ENCODE measurements around the gene MYLK4. TPM values are rescaled to one million over a fixed set of nuclear protein-coding genes. Genes with fewer than 3 reads are reported as not detected.

The MYLK4 gene
- total RNA-seq, 4 donors from 2014 or later, result 0.42 to 0.98 (median 0.52) TPM

DNA sequence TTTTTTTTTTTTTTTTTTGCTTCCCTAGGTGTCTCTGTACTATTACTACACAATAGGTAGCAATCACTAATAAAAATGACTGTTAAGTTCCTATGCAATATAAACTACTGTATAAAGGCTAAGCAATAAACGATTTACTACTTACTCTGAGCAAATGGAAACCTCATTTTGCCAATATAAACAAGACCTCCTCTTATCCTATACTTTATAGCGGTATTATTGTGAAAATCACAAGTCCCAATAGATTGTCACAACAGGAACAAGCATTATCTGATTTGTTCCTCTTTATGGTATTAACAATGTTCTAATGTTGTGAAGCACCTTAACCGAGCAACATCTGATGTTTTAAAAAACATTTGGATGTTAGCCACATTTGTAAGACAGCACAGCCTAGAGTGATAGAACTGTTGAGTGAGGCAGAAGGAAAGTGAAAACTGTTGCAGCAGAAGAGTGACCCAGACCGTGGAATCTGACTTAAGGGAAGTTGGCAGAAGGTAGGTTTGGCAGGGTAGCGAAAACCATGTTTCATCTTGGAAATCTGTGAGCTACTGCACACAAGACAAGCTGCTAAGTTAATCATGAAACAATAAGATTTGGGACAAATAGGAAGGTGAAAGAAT, 94.2 kb downstream of the MYLK4 start:
- Histone ChIP-seq H3K4me1 (no peaks in the 10 kb centered on the region), H3K9me3 (peaks cover 0 to 7% (median 0%) of the 10 kb centered on the region in 4 donors), H3K4me3 (no peak overlapping the region), H3K27ac (no peak overlapping the region), H3K36me3 (no peaks in the 10 kb centered on the region), H3K27me3 (no peaks in the 10 kb centered on the region)
- TF ChIP-seq, protein P1, sequence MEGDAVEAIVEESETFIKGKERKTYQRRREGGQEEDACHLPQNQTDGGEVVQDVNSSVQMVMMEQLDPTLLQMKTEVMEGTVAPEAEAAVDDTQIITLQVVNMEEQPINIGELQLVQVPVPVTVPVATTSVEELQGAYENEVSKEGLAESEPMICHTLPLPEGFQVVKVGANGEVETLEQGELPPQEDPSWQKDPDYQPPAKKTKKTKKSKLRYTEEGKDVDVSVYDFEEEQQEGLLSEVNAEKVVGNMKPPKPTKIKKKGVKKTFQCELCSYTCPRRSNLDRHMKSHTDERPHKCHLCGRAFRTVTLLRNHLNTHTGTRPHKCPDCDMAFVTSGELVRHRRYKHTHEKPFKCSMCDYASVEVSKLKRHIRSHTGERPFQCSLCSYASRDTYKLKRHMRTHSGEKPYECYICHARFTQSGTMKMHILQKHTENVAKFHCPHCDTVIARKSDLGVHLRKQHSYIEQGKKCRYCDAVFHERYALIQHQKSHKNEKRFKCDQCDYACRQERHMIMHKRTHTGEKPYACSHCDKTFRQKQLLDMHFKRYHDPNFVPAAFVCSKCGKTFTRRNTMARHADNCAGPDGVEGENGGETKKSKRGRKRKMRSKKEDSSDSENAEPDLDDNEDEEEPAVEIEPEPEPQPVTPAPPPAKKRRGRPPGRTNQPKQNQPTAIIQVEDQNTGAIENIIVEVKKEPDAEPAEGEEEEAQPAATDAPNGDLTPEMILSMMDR (IDR thresholded peaks at IDR 0.05), result no peak
- TF ChIP-seq EP300 (IDR thresholded peaks at IDR 0.05) (no peak), POLR2A (IDR thresholded peaks at IDR 0.05) (no peak)
- no peak for DNase-seq (ENCODE audit: low spot score in 2 of 2)
- WGBS, 2 donors, result 49 to 52% methylated on average over 5 of the region's 5 CpGs

DNA sequence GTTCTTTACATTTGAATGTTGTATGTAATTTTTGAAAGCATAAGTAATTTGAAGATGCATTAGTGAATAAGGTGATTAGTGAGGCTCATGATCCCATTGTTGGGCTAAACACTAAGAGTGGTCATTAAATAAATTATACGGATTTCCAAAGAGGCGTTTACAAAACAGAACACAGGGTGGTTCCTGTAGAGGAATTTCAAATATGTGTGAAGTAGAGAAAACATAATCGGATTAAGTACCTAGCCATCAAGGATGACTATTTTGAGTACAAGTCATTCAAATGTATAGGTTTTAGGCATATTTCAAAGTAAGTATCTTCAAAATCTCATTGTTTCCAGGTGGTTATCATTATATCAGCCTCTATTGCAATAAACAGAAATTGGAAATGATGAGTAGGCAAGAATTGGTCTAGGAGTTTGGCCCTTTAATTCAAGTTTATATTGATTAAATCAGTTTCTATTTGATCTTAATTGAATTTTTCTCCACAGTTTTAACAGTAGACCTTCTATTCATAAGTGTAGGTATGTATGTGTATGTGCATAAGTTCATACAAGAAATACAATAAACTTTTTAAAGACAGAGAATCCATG, 94.8 kb downstream of the MYLK4 start:
- TF ChIP-seq, protein P1 (IDR thresholded peaks at IDR 0.05), result no peak
- TF ChIP-seq EP300 (IDR thresholded peaks at IDR 0.05) (no peak), POLR2A (IDR thresholded peaks at IDR 0.05) (no peak)
- Histone ChIP-seq H3K4me1 (no peaks in the 10 kb centered on the region), H3K27me3 (no peaks in the 10 kb centered on the region), H3K36me3 (no peaks in the 10 kb centered on the region), H3K9me3 (peaks cover 0 to 7% (median 0%) of the 10 kb centered on the region in 4 donors), H3K27ac (no peak overlapping the region), H3K4me3 (no peak overlapping the region)
- no peak for DNase-seq (ENCODE audit: low spot score in 2 of 2)
- WGBS, 2 donors, result 58 to 65% methylated on average over 3 of the region's 3 CpGs

DNA sequence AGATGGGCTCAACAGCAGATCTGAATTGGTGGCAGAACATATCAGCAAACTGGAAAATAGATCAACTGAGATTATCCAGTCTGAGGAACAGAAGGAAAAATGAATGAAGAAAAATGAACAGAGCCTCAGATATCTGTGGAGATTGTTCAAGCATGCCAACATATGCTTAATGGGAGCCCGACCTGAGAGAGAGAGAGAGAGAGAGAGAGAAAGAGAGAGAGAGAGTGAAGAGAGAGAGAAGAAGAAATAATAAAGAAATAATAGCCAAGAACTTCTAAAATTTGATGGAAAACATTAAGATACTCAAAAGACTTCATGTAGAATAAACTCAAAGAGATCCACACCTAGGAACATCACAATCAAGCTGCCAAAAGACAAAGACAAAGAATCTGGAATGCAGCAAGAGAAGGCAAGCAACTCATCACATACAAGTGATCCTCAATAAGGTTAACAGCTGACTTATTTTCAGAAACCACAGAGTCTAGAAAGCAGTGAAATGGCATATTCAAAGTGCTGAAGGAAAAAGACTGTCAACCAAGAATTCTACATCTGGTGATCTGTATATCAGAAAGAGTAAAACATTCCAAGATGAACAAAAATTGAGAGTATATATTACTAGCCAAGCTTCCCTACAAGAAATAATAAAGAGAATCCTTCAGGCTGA, 97.2 kb downstream of the MYLK4 start:
- DNase-seq (ENCODE audit: low spot score in 2 of 2), result no peak
- Histone ChIP-seq H3K27ac (no peak overlapping the region), H3K4me3 (no peak overlapping the region), H3K4me1 (no peaks in the 10 kb centered on the region), H3K27me3 (no peaks in the 10 kb centered on the region), H3K36me3 (no peaks in the 10 kb centered on the region), H3K9me3 (peaks cover 0 to 7% (median 0%) of the 10 kb centered on the region in 4 donors)
- 85 to 89% methylated on average over 1 of the region's 1 CpG for WGBS, 2 donors
- TF ChIP-seq POLR2A (IDR thresholded peaks at IDR 0.05) (no peak), EP300 (IDR thresholded peaks at IDR 0.05) (no peak)
- TF ChIP-seq, protein P1 (IDR thresholded peaks at IDR 0.05), result no peak

DNA sequence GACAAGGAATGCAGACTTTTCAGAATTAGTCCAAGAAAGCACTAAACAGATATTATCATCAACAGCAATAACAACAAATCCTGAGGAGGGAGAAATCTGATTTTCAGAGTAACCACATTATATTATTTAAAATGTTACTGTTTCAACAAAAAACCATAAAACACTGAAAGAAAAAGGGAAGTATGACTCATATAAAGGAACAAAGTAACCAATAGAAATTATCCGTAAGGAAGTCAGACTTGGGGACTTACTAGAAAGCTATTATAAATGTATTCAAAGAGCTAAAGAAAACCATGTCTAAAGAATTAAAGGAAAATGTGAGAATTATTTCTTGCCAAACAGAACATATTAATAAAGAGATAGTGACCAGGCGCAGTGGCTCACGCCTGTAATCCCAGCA, 98.1 kb downstream of the MYLK4 start:
- TF ChIP-seq, protein P1 (IDR thresholded peaks at IDR 0.05), result no peak
- TF ChIP-seq EP300 (IDR thresholded peaks at IDR 0.05), result no peak
- no peak for TF ChIP-seq POLR2A (IDR thresholded peaks at IDR 0.05)
- no peak overlapping the region for H3K4me3 ChIP-seq
- DNase-seq (ENCODE audit: low spot score in 2 of 2), result no peak
- no peaks in the 10 kb centered on the region for H3K36me3 ChIP-seq
- H3K27me3 ChIP-seq, result no peaks in the 10 kb centered on the region
- H3K4me1 ChIP-seq, result no peaks in the 10 kb centered on the region
- no peak overlapping the region for H3K27ac ChIP-seq
- H3K9me3 ChIP-seq, result peaks cover 0 to 7% (median 0%) of the 10 kb centered on the region in 4 donors
- WGBS, 2 donors, result 47 to 66% methylated on average over 3 of the region's 3 CpGs

DNA sequence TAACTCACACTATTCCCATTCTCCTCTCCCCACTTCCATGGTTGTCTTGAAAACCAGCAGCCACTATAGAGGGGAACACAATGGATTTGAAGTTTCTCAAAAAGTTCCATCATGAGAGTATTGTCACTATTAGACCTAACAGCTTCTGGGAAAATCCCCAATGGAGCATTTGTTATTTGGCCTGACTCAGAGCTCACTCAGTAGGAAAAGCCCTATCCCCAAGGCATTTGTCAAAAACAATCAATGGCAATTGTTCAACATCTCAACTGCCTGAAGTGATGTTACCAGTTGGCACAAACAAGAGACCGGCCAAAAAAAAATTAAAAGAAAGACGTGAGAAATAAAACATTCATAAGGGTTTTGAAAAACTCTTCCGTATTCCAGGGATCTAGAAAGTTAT, 98.8 kb downstream of the MYLK4 start:
- Histone ChIP-seq H3K27ac (no peak overlapping the region), H3K4me3 (no peak overlapping the region), H3K4me1 (no peaks in the 10 kb centered on the region), H3K9me3 (peaks cover 0 to 7% (median 0%) of the 10 kb centered on the region in 4 donors), H3K36me3 (no peaks in the 10 kb centered on the region), H3K27me3 (no peaks in the 10 kb centered on the region)
- no peak for TF ChIP-seq EP300 (IDR thresholded peaks at IDR 0.05)
- TF ChIP-seq, protein P1 (IDR thresholded peaks at IDR 0.05), result no peak
- no peak for TF ChIP-seq POLR2A (IDR thresholded peaks at IDR 0.05)
- DNase-seq (ENCODE audit: low spot score in 2 of 2), result no peak
- 74 to 75% methylated on average over 3 of the region's 3 CpGs for WGBS, 2 donors
